B cell (primary cell): Measurements from ENCODE around the gene LRRC3.

Experiments
- CTCF ChIP-seq: fragments of 200-600 bp; IDR thresholded peaks from one replicate; pipeline ENCODE4 v1.8.0; 2022; ENCODE audit warnings: antibody characterized with exemption, mild to moderate bottlenecking
- EZH2 ChIP-seq: IDR thresholded peaks from 2 replicates; pipeline ENCODE4 v1.6.1; 2012; ENCODE audit warnings: borderline replicate concordance, low read depth, mild to moderate bottlenecking, moderate library complexity, low read length; ENCODE audit not compliant: insufficient read depth, poor library complexity, severe bottlenecking

- TF ChIP-seq EZH2: no peak
- TF ChIP-seq CTCF: no peak
Measured at GRCh38 chr21:44423312-44423821, 31.9 kb upstream of the LRRC3 start.
